Vagina (tissue), 2 donors: Measurements from ENCODE around the gene CCNY. TPM values are rescaled to one million over a fixed set of nuclear protein-coding genes. Genes with fewer than 3 reads are reported as not detected.

Source experiments
- DNase-seq, 2 donors: peaks; one replicate each; pipeline ENCODE4 v3.0.0-alpha.2; 2017; ENCODE audit errors: extremely low spot score in 2 of 2
- H3K27ac ChIP-seq: fragments of 200-600 bp; sonication (generic); one replicate; pipeline ENCODE4 v1.5.1; 2019
- H3K27me3 ChIP-seq: fragments of 200-600 bp; sonication (generic); one replicate; pipeline ENCODE4 v1.5.1; 2019
- H3K36me3 ChIP-seq, 2 donors: fragments of 200-600 bp; sonication (generic); one replicate each; pipeline ENCODE4 v1.5.1; 2017 to 2019
- H3K4me1 ChIP-seq: fragments of 200-600 bp; sonication (generic); one replicate; pipeline ENCODE4 v1.5.1; 2019
- H3K4me3 ChIP-seq, 2 donors: fragments of 200-600 bp; sonication (generic); 1 replicate in 1 of 2; 2 replicates in 1 of 2; pipeline ENCODE4 v1.5.1; 2016 to 2019
- H3K9me3 ChIP-seq: fragments of 200-600 bp; sonication (generic); one replicate; pipeline ENCODE4 v1.5.1; 2019
- POLR2A ChIP-seq, 2 donors: fragments of 450-650 bp; IDR thresholded peaks; one replicate each; pipeline ENCODE4 v1.6.1; 2017; ENCODE audit warnings: antibody characterized with exemption in 2 of 2, mild to moderate bottlenecking in 2 of 2, moderate library complexity in 2 of 2
- POLR2AphosphoS5 ChIP-seq, 2 donors: sonication (generic); formaldehyde crosslinking; IDR thresholded peaks; one replicate each; pipeline ENCODE4 v1.9.0; 2017; ENCODE audit warnings: antibody characterized with exemption in 2 of 2, mild to moderate bottlenecking in 2 of 2, low read depth in 1 of 2; ENCODE audit not compliant: insufficient read depth in 1 of 2
- intact Hi-C: fragments of 100-400 bp; cut with DNase I; formaldehyde crosslinking; loops from one replicate; pipeline ENCODE4 v1.15.1; 2023
- total RNA-seq: library from RNA; depleted of rRNA; stranded (reverse); fragments of >200 nt; gene quantifications from one replicate; pipeline ENCODE4 v1.2.3, GENCODE V29; 2016
- TF ChIP-seq, protein P1 (sequence below), 3 experiments: fragments of 450-650 bp in 2 of 3; fragments of 200-600 bp in 1 of 3; sonication (generic) in 1 of 3; IDR thresholded peaks; one replicate each; pipeline ENCODE4 v1.5.1; 2017 to 2019; ENCODE audit warnings: antibody characterized with exemption in 3 of 3, mild to moderate bottlenecking in 2 of 3, moderate library complexity in 2 of 3

The CCNY gene
- total RNA-seq, 1 donor from 2014 or later = 28.5 TPM

DNA sequence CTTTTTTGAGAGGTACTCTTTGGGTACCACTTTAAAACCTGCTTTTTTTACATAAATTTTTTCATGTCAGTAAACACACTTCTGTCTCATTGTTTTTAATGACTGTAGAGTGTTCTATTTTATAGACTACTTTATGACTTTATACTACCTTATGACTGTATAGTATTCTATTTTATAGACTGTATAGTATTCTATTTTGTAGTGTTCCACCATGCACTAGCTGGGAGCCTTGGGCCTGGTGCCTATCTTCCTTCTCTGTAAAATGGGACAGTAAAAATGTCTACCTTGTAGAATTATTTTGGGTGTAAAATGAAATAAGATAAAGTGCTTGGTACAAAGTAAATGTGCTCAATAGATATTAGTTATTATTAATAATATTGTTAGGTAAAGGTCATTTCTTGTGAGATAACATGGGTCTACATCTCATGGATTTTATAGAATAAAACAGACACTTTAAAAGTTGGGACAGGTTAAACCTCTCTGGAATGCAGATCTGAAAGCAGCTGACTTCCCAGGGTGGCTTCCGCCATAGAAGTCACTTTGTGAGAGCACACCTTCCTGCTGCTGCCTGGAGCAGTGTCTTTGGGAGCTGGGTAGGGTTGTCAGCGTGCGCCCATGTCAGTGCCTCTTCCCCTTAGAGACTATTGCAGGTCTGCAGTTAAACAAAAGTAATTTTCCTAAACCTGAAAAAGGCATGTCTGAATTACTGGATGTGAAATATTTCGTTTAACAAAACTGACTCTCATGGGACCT is 31.0 kb downstream of the CCNY start:
- peaks cover 47% of the 10 kb centered on the region for H3K4me1 ChIP-seq
- no peak for DNase-seq
- H3K4me3 ChIP-seq = no peak overlapping the region
- H3K9me3 ChIP-seq = no peaks in the 10 kb centered on the region
- H3K27me3 ChIP-seq = no peaks in the 10 kb centered on the region
- H3K36me3 ChIP-seq = no peaks in the 10 kb centered on the region
- intact Hi-C loops = no loop called here
- H3K27ac ChIP-seq = no peak overlapping the region
- TF ChIP-seq POLR2AphosphoS5 (IDR thresholded peaks at IDR 0.05; ENCODE audit: insufficient read depth in 1 of 2, low read depth in 1 of 2) (no peak), POLR2A (IDR thresholded peaks at IDR 0.05) (no peak)
- TF ChIP-seq, protein P1, sequence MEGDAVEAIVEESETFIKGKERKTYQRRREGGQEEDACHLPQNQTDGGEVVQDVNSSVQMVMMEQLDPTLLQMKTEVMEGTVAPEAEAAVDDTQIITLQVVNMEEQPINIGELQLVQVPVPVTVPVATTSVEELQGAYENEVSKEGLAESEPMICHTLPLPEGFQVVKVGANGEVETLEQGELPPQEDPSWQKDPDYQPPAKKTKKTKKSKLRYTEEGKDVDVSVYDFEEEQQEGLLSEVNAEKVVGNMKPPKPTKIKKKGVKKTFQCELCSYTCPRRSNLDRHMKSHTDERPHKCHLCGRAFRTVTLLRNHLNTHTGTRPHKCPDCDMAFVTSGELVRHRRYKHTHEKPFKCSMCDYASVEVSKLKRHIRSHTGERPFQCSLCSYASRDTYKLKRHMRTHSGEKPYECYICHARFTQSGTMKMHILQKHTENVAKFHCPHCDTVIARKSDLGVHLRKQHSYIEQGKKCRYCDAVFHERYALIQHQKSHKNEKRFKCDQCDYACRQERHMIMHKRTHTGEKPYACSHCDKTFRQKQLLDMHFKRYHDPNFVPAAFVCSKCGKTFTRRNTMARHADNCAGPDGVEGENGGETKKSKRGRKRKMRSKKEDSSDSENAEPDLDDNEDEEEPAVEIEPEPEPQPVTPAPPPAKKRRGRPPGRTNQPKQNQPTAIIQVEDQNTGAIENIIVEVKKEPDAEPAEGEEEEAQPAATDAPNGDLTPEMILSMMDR (IDR thresholded peaks at IDR 0.05) = no peak

- Histone ChIP-seq H3K36me3 (no peaks in the 10 kb centered on the region), H3K4me3 (no peak overlapping the region), H3K4me1 (peaks cover 54% of the 10 kb centered on the region), H3K27me3 (no peaks in the 10 kb centered on the region), H3K9me3 (no peaks in the 10 kb centered on the region), H3K27ac (no peak overlapping the region)
- intact Hi-C loops = no loop called here
- TF ChIP-seq, protein P1 (IDR thresholded peaks at IDR 0.05) = no peak
- no peak for DNase-seq
These were observed 31.7 kb downstream of the CCNY start for GRCh38 chr10:35367982-35368381.

GRCh38 chr10:35368485-35369048 is 32.3 kb downstream of the CCNY start:
- intact Hi-C loops = no loop called here
- Histone ChIP-seq H3K27me3 (no peaks in the 10 kb centered on the region), H3K9me3 (no peaks in the 10 kb centered on the region), H3K36me3 (no peaks in the 10 kb centered on the region), H3K27ac (peak overlapping the region; percentile 60), H3K4me3 (no peak overlapping the region), H3K4me1 (peaks cover 57% of the 10 kb centered on the region)
- TF ChIP-seq POLR2A (IDR thresholded peaks at IDR 0.05) (no peak), POLR2AphosphoS5 (IDR thresholded peaks at IDR 0.05; ENCODE audit: insufficient read depth in 1 of 2, low read depth in 1 of 2) (no peak)
- TF ChIP-seq, protein P1 (IDR thresholded peaks at IDR 0.05) = no peak
- no peak for DNase-seq

DNA sequence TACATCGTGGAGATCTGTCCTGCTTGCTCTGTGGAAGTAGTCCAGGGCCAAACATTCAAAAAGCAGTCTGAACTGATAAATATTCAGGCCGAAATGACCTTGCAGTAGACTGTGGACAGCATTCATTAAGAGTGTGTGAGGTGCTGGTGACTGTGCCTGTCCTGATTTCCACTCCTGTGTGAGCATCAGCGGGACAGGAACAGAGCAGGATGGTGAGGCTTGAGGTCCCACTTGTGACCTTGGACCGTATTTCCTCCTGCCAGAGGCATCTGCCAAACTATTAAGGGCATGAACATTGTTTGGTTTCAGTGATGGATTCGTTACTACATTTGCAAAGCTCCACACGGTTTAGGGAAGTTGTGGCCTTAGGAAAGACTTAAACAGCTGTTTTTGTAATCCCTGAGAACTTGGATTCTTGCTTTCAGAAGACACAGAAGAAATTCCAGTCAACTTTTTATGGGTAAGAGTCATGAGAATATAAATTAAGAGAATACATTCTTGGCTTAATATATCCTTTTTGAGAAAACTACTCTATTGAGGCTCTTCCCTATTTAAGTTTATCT is 32.8 kb downstream of the CCNY start:
- Histone ChIP-seq H3K27me3 (no peaks in the 10 kb centered on the region), H3K27ac (peak overlapping the region; percentile 60), H3K9me3 (no peaks in the 10 kb centered on the region), H3K4me3 (no peak overlapping the region), H3K36me3 (no peaks in the 10 kb centered on the region), H3K4me1 (peaks cover 61% of the 10 kb centered on the region)
- TF ChIP-seq POLR2AphosphoS5 (IDR thresholded peaks at IDR 0.05; ENCODE audit: insufficient read depth in 1 of 2, low read depth in 1 of 2) (no peak), POLR2A (IDR thresholded peaks at IDR 0.05) (no peak)
- TF ChIP-seq, protein P1 (IDR thresholded peaks at IDR 0.05) = no peak
- DNase-seq = no peak
- intact Hi-C loops = no loop called here

GRCh38 chr10:35371731-35372130 is 35.4 kb downstream of the CCNY start:
- no peaks in the 10 kb centered on the region for H3K9me3 ChIP-seq
- no peaks in the 10 kb centered on the region for H3K36me3 ChIP-seq
- no peak overlapping the region for H3K27ac ChIP-seq
- peaks cover 70% of the 10 kb centered on the region for H3K4me1 ChIP-seq
- no peak for TF ChIP-seq POLR2AphosphoS5 (IDR thresholded peaks at IDR 0.05; ENCODE audit: insufficient read depth in 1 of 2, low read depth in 1 of 2)
- DNase-seq = no peak
- intact Hi-C loops = no loop called here
- no peak overlapping the region for H3K4me3 ChIP-seq
- no peaks in the 10 kb centered on the region for H3K27me3 ChIP-seq
